Immature natural killer cell (primary cell): ENCODE results near the gene SYK. TPM values are rescaled to one million over a fixed set of nuclear protein-coding genes. Genes with fewer than 3 reads are reported as not detected.
A peak's percentile ranks its signal among the peaks of the same experiment; 100 is the strongest.

Experiments used
- DNase-seq, 3 donors: peaks; one replicate each; pipeline ENCODE4 v3.0.0; 2022; ENCODE audit warnings: mixed read lengths in 1 of 3
- H3K27ac Mint-ChIP-seq, 6 donors: one replicate each; pipeline ENCODE4 v1.8.0; 2020; ENCODE audit warnings: mixed read lengths in 6 of 6, mild to moderate bottlenecking in 5 of 6, inconsistent platforms in 4 of 6, moderate library complexity in 3 of 6
- H3K27me3 Mint-ChIP-seq, 3 donors: one replicate each; pipeline ENCODE4 v1.8.0; 2020 to 2021; ENCODE audit warnings: low read depth in 3 of 3, mild to moderate bottlenecking in 3 of 3, mixed read lengths in 3 of 3, moderate library complexity in 3 of 3, inconsistent platforms in 1 of 3
- H3K36me3 Mint-ChIP-seq, 3 donors: one replicate each; pipeline ENCODE4 v1.8.0; 2020; ENCODE audit warnings: mixed read lengths in 3 of 3, inconsistent platforms in 2 of 3, mild to moderate bottlenecking in 2 of 3
- H3K4me1 Mint-ChIP-seq, 2 donors: one replicate each; pipeline ENCODE4 v1.8.0; 2020; ENCODE audit warnings: inconsistent platforms in 2 of 2, mild to moderate bottlenecking in 2 of 2, mixed read lengths in 2 of 2, moderate library complexity in 1 of 2
- H3K4me3 Mint-ChIP-seq, 5 donors: one replicate each; pipeline ENCODE4 v1.8.0; 2020; ENCODE audit warnings: mild to moderate bottlenecking in 5 of 5, mixed read lengths in 5 of 5, inconsistent platforms in 3 of 5, moderate library complexity in 3 of 5
- H3K9me3 Mint-ChIP-seq, 6 donors: one replicate each; pipeline ENCODE4 v1.8.0; 2020; ENCODE audit warnings: mild to moderate bottlenecking in 6 of 6, mixed read lengths in 6 of 6, inconsistent platforms in 4 of 6, moderate library complexity in 3 of 6
- polyA plus RNA-seq, 3 donors: library from polyadenylated mRNA; unstranded; fragments of 300-500 nt; fragmentation: Illumina TruSeq; gene quantifications; one replicate each; pipeline ENCODE4 v1.2.3, GENCODE V29; 2021

SYK gene
- polyA plus RNA-seq, 3 donors from 2014 or later = 50.1 to 125 (median 82.6) TPM

DNA sequence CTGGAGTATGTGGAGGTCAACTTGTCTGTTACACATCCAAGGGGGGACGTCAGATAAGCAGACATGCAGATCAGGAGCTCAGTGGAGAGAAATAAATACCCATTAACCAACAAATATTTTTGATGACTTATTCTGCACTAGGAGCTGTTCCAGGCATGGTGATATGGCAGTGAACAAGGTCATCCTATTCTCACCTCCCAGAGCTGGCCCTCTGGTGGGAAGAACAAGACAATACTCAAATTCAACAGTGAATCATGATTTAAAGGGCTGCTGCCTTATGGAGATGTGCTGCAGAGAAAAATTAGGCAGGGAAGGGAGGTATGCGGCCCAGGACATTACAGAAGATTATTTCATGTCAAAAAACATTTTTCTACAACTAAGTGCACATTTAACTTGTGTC lies 36.5 kb downstream of the SYK start:
- H3K27ac Mint-ChIP-seq = peak overlapping the region in 5 of 6 donors; percentile 15 to 77 (median 65)
- peaks cover 24 to 48% of the 10 kb centered on the region in 2 donors for H3K4me1 Mint-ChIP-seq
- peaks cover 0 to 3% (median 0%) of the 10 kb centered on the region in 3 donors for H3K36me3 Mint-ChIP-seq

DNA sequence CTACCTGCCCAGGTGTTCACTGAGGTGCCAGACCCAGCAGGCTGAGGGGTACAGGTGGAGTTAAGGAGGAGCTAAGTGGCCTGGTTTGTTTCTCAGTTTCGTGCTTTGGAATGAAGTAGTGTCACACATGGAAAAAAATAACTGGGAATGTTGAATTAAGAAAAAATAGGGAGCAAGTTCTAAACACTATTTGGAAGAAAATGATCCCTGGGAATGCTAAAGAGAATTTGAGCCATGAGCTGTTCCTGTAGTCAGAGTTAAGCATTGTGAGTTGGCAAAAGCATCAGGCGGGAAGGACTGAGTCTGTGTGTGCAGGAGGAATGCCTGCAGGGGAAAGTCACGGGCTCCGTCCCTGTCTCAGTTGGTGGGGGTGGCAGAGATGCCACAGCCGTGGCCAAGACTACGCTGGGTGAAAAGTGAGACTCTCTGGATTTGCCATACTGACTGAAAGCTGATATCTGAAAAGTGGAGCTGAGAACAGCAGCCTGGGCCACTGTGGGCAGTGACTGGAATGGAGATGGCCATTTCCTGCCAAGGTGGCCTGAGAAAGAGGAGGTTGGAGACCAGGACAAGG lies 37.0 kb downstream of the SYK start:
- Mint-ChIP-seq H3K27me3 (peaks cover 0 to 5% (median 2%) of the 10 kb centered on the region in 3 donors), H3K4me3 (peak overlapping the region; percentile 3 to 62 (median 10)), H3K9me3 (no peaks in the 10 kb centered on the region), H3K36me3 (peaks cover 0 to 3% (median 0%) of the 10 kb centered on the region in 3 donors), H3K27ac (peak overlapping the region in 4 of 6 donors; percentile 70 to 85 (median 75)), H3K4me1 (peaks cover 21 to 48% of the 10 kb centered on the region in 2 donors)
- no peak for DNase-seq

More for the DNA sequence above, 36.5 kb downstream of the SYK start:
- no peak for DNase-seq
- Mint-ChIP-seq H3K9me3 (no peaks in the 10 kb centered on the region), H3K27me3 (peaks cover 0 to 5% (median 2%) of the 10 kb centered on the region in 3 donors), H3K4me3 (peak overlapping the region in 2 of 5 donors; percentile 23 to 28)

DNA sequence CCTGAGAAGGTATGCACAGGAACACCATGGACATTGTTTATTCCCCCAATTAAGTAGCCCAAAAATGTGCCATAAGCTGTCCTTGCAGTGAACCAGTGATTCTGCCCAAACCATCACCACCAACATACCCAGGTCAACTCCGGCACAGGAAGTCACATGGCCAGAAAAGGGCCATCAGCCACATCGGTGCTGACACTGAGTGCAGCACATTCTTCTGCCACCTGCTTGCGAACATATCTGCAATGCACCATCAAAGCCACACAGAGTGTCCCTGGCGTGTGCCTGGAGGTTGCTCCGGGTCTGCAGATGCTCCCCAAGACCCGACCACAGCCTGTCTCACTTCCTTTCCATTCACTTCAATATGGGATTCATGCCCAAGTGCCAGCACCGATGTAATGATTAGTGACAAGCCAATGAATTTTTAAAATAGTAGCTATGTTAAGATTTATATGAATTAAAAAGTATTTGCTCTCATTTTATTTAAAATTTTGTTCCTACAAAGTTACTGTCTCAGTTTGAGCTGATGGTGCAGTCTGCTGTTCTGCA lies 37.6 kb downstream of the SYK start:
- Mint-ChIP-seq H3K27ac (peak overlapping the region; percentile 11 to 85 (median 72)), H3K36me3 (peaks cover 0 to 3% (median 0%) of the 10 kb centered on the region in 3 donors), H3K9me3 (no peaks in the 10 kb centered on the region), H3K4me1 (peaks cover 15 to 52% of the 10 kb centered on the region in 2 donors), H3K4me3 (peak overlapping the region; percentile 33 to 62 (median 57)), H3K27me3 (peaks cover 0 to 5% (median 2%) of the 10 kb centered on the region in 3 donors)
- DNase-seq = peak; percentile 28 to 33 (median 30)

DNA sequence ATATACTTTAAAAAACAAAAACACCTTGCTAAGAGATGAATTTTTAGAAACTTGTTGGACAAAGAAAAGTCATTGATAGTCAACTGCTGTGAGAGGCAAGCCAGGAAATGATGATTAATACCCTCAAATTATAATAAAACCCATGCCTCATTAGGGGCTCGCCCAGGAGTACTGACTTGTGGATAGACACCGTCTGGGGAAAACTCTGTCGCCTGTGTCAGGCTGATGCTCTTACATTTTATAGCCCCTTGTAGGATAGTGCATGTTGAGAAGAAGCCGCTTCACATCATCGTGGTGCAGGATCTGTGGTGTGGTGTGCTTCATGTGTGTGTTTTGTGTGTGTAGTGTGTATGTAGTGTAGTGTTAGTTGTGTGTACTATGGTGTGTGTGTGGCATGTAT lies 39.1 kb downstream of the SYK start:
- peaks cover 0 to 6% (median 3%) of the 10 kb centered on the region in 3 donors for H3K36me3 Mint-ChIP-seq
- no peak overlapping the region for H3K27ac Mint-ChIP-seq

DNA sequence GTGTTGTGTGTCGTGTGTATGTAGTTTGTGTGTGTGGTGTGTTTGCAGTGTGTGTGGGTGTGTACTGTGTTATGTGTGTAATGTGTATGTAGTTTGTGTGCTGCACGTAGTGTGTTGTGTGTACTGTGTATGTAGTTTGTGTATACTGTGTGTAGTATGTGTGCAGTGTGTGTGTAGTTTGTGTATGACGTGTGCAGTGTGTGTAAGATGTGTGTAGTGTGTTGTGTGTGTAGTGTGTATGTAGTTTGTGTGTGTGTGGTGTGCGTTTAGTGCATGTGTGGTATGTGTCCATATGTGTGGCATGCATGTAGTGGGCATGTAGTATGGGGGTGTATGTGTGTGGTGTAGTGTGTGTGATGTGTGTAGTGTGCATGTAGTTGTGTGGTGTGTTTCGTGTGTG lies 39.6 kb downstream of the SYK start:
- no peak overlapping the region for H3K27ac Mint-ChIP-seq
- H3K27me3 Mint-ChIP-seq = peaks cover 0 to 5% (median 2%) of the 10 kb centered on the region in 3 donors
- DNase-seq = no peak
- H3K9me3 Mint-ChIP-seq = no peaks in the 10 kb centered on the region
- no peak overlapping the region for H3K4me3 Mint-ChIP-seq
- H3K4me1 Mint-ChIP-seq = peaks cover 0 to 45% of the 10 kb centered on the region in 2 donors
- H3K36me3 Mint-ChIP-seq = peaks cover 0 to 9% (median 3%) of the 10 kb centered on the region in 3 donors

More for the DNA sequence above, 39.1 kb downstream of the SYK start:
- no peak for DNase-seq
- Mint-ChIP-seq H3K9me3 (no peaks in the 10 kb centered on the region), H3K4me1 (peaks cover under 1 to 45% of the 10 kb centered on the region in 2 donors), H3K27me3 (peaks cover 0 to 5% (median 2%) of the 10 kb centered on the region in 3 donors), H3K4me3 (no peak overlapping the region)

DNA sequence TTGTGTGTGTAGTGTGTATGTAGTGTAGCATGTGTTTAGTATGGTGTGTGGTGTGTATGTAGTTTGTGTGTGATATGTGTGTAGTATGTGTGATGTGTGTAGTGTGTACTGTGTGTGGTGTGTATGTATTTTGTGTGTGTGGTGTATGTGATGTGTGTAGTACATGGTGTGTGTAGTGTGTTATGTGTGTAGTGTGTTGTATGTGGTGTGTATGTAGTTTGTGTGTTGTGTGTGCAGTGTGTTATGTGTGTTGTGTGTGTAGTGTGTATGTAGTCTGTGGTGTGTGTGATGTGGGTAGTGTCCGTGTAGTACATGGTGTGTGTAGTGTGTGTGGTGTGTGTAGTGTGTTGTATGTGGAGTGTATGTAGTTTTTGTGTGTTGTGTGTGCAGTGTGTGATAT lies 40.0 kb downstream of the SYK start:
- Mint-ChIP-seq H3K27ac (no peak overlapping the region), H3K27me3 (peaks cover 0 to 5% (median 2%) of the 10 kb centered on the region in 3 donors), H3K4me3 (no peak overlapping the region), H3K36me3 (peaks cover 0 to 12% (median 3%) of the 10 kb centered on the region in 3 donors), H3K4me1 (peaks cover 0 to 42% of the 10 kb centered on the region in 2 donors), H3K9me3 (no peaks in the 10 kb centered on the region)
- DNase-seq = no peak

DNA sequence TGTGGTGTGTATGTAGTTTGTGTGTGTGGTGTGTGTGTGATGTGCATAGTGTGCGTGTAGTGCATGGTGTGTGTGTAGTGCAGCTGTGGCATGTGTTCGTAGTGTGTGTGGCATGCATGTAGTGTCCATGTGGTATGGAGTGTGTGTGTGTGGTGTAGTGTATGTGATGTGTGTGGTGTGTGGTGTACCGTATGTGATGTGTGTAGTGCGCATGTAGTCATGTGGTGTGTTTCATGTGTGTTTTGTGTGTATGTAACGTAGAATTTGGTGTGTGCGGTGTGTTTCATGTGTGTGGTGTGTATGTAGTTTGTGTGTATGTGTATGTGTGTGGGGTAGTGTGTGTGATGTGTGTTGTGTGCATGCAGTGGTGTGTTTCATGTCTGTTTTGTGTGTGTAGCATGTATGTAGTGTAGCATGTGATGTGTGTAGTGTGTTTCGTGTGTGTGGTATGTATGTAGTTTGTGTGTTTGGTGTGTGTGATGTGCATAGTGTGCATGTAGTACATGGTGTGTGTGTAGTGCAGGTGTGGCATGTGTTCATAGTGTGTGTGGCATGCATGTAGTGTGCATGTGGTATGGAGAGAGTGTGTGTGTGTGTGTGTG lies 40.7 kb downstream of the SYK start:
- Mint-ChIP-seq H3K27me3 (peaks cover 0 to 5% (median 2%) of the 10 kb centered on the region in 3 donors), H3K9me3 (no peaks in the 10 kb centered on the region), H3K27ac (no peak overlapping the region), H3K36me3 (peaks cover 0 to 15% (median 5%) of the 10 kb centered on the region in 3 donors), H3K4me3 (no peak overlapping the region), H3K4me1 (peaks cover 0 to 35% of the 10 kb centered on the region in 2 donors)
- no peak for DNase-seq

DNA sequence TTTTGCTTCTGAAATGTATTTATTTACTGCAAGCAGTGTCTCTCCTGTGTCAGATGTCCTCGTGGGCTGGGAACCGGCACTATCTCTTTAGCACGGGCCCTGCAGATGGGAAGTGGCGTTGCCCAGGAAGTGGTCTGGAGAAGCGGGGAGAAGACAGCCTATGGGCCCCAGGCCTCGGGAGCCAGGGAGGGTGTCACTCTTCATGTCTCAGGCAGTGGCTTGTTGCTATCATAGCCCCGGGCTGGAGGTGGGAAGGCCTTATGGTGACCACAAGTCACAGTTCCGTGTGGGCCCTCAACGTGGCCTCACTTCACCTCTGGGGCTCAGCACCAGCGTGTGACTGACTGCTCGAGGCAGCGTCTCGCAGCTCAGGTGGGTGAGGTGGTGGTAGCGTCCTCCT lies 41.4 kb downstream of the SYK start:
- Mint-ChIP-seq H3K4me1 (peaks cover 0 to 30% of the 10 kb centered on the region in 2 donors), H3K9me3 (no peaks in the 10 kb centered on the region), H3K36me3 (peaks cover 3 to 22% (median 7%) of the 10 kb centered on the region in 3 donors), H3K27ac (no peak overlapping the region), H3K4me3 (no peak overlapping the region), H3K27me3 (peaks cover 2 to 5% (median 2%) of the 10 kb centered on the region in 3 donors)
- DNase-seq = peak; percentile 61 to 68 (median 66)

DNA sequence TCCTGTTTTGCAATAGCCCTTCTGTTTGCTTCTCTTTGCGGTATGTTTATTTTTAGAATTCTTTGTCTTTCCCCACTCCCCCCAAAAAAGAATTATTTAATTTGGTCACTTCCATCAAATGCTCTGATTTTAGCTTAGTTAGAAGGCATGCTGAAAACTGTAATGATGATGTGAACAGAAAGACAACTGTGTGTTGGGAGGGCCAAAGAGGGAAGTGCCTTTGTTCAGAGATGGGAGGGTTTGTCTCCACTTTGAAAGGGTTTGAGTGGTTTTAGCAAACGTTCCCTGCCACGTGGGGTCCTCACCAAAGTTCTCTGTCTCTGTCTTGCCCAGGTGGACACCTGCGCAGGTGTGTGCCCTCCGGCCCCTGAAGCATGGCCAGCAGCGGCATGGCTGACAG lies 41.9 kb downstream of the SYK start:
- DNase-seq = no peak
- Mint-ChIP-seq H3K36me3 (peaks cover 4 to 27% (median 8%) of the 10 kb centered on the region in 3 donors), H3K4me1 (peaks cover 0 to 24% of the 10 kb centered on the region in 2 donors), H3K9me3 (no peaks in the 10 kb centered on the region), H3K4me3 (no peak overlapping the region), H3K27me3 (peaks cover 2 to 5% (median 2%) of the 10 kb centered on the region in 3 donors), H3K27ac (no peak overlapping the region)

DNA sequence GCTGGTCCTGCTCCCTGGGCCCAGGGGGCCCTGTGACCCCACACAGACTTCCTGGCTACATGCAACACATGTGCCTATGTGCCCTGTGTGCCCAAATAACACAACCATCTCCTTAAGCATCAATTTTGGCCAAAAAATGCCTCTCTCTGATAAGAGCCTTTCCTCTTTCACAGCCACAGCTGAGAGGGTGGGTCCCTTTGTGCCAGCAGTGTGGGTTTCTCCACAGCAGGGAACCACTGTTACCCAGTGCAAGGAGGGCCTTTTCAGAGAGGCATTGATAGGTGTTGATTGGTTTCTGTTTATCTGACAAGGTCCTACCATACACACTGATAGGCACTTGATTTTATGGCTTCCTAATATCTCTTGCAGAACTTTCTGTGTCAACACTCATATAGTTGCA lies 42.7 kb downstream of the SYK start:
- Mint-ChIP-seq H3K4me3 (no peak overlapping the region), H3K27ac (peak overlapping the region in 2 of 6 donors; percentile 25 to 38), H3K4me1 (peaks cover 0 to 16% of the 10 kb centered on the region in 2 donors), H3K27me3 (peaks cover 2 to 7% (median 2%) of the 10 kb centered on the region in 3 donors), H3K9me3 (no peaks in the 10 kb centered on the region), H3K36me3 (peaks cover 6 to 35% (median 14%) of the 10 kb centered on the region in 3 donors)
- DNase-seq = no peak

DNA sequence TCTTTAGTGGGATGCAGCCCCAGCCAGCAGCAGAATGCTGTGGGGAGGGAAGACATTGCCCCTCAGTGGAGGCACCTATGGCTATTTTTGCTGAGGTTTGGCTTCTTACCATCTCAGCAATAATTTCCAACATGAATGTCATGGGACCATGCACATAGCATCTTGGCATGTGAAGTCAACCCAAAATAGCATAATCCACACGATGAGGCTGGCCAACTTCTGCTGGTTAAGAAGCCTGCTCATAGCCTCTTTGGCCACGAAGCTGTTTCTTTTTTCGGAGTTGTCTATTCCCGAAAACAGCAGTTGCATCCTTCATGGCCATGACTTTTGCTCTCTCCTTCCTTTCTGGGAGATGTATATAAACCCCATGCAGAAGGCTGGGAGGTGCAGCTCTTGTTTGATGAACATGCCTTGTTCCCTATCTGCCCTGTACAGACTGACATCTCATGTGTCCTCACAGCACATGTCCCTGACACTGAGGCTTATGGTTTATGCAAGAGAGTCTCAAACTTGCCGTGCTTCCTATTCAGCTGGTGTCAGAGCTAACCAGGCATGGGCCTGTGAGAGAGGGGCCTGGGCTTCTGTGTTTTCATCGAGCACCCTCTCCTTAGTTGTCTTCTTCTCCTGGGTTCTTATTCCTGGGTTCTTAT lies 45.3 kb downstream of the SYK start:
- H3K4me3 Mint-ChIP-seq = no peak overlapping the region
- DNase-seq = no peak
- peaks cover 0 to 2% (median 2%) of the 10 kb centered on the region in 3 donors for H3K27me3 Mint-ChIP-seq
- no peaks in the 10 kb centered on the region for H3K9me3 Mint-ChIP-seq
- H3K36me3 Mint-ChIP-seq = peaks cover 8 to 42% (median 21%) of the 10 kb centered on the region in 3 donors
- H3K4me1 Mint-ChIP-seq = peaks cover 0 to 7% of the 10 kb centered on the region in 2 donors
- no peak overlapping the region for H3K27ac Mint-ChIP-seq

DNA sequence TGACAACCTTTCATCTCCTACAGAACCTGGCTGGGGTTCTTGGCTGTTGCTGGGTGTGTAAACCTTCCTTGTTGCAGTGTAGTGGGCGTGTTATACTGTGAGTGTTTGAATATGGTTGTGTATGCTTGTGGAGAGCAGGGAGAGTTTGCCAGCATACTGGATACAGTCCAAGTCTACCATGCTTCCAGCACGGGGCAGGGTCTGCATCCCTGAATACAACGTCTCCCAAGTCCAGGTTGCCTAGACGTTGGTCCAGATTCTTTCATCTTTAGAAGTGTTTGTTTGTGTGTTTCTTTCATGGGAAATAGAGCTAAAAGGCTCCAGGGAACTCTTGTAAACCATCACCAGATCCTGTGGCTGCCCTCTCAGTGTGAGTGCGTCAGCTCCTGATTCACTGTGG lies 46.4 kb downstream of the SYK start:
- no peak for DNase-seq
- Mint-ChIP-seq H3K27me3 (peaks cover 0 to 2% (median 2%) of the 10 kb centered on the region in 3 donors), H3K36me3 (peaks cover 12 to 53% (median 31%) of the 10 kb centered on the region in 3 donors), H3K9me3 (no peaks in the 10 kb centered on the region), H3K4me1 (peaks cover 0 to 7% of the 10 kb centered on the region in 2 donors), H3K27ac (peak overlapping the region in 1 of 6 donors; percentile 42), H3K4me3 (no peak overlapping the region)

DNA sequence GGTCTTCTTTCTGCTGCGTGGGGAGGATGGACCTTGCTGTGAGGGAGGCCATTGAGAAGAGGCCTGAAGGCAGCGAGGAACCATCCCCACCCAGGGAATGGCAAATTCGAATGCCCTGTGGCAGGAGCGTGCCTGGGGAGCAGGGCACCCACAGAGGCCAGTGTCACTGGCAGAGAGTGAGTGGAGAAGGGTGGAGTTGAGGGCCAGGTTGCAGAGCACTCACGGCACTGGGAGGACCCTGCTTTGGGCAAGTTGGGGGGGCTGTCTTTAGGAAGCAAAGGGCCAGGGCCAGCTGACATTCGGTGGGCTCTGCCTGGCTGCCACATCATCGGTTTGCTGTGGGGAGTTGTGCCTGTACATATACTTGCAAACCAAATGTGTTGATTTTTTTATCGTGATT lies 47.2 kb downstream of the SYK start:
- Mint-ChIP-seq H3K36me3 (peaks cover 14 to 59% (median 38%) of the 10 kb centered on the region in 3 donors), H3K4me3 (no peak overlapping the region), H3K9me3 (no peaks in the 10 kb centered on the region), H3K27ac (no peak overlapping the region), H3K27me3 (peaks cover 2% of the 10 kb centered on the region in 3 donors), H3K4me1 (peaks cover 0 to 7% of the 10 kb centered on the region in 2 donors)
- no peak for DNase-seq
